Measurements from ENCODE around the gene PPP1R36. TPM values are rescaled to one million over a fixed set of nuclear protein-coding genes. Genes with fewer than 3 reads are reported as not detected.
A peak's percentile ranks its signal among the peaks of the same experiment; 100 is the strongest.

The PPP1R36 gene
- total and polyA plus RNA-seq, 7 donors, result 1.1 to 8.6 (median 2.3) TPM; not detected in 2

DNA sequence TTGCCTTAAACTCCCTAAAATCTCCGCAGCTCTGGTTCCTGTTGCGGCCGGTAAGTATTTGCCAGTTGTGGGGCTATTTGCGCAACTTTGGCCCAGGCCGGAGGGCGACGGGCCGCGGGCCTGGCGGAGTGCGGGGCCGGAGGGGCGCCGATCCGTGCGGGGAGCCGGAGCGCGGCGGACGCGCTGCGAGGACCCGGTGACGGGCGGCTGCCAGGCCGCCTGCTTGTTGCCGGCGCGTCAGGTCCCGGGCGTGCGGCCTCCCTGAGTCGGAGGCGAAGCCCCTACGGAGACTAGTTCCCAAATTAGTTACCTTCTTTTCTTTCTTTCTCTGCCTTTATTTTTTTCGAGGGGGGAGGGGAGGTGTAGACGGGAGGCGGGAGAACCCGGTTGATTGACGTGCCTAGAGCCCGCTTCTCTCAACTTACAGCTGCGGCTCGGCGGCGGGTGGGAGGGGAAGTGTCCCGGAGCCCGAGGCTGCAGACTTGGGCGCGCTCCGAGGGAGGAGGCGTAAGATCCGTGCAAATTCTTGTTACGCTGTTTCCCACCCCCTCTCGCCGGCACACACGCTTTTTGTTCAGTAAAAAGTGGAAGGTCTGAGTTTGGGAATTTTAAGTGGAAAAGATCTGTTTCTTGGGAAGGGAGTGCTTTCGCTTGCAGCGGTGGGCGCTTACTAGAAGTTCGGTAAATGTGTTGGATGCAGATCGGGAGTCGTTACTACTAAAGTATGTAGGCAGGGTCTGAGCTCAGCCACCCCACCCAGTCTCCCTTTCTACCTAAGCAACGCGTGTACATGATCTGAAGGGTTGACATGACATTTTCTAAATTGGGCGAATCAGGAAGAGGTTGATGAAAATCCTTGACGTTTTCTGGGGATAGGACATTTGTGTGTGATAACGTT, 44.6 kb upstream of the PPP1R36 start:
- Histone ChIP-seq H3K27me3 (no peaks in the 10 kb centered on the region), H3K9me3 (no peaks in the 10 kb centered on the region), H3K4me3 (peak overlapping the region; percentile 71 to 88 (median 78)), H3K4me1 (peaks cover 0 to 63% (median 55%) of the 10 kb centered on the region in 4 donors), H3K36me3 (no peaks in the 10 kb centered on the region), H3K27ac (peak overlapping the region; percentile 99 to 100 (median 99))
- 0 to 1% methylated on average over 68 of the region's 68 CpGs for WGBS, 2 donors
- TF ChIP-seq POLR2A (IDR thresholded peaks at IDR 0.05) (peak in 1 of 2 donors; percentile 17), EP300 (IDR thresholded peaks at IDR 0.05) (no peak), POLR2AphosphoS5 (IDR thresholded peaks at IDR 0.05) (peak; percentile 9 to 55 (median 40))
- TF ChIP-seq, protein P1, sequence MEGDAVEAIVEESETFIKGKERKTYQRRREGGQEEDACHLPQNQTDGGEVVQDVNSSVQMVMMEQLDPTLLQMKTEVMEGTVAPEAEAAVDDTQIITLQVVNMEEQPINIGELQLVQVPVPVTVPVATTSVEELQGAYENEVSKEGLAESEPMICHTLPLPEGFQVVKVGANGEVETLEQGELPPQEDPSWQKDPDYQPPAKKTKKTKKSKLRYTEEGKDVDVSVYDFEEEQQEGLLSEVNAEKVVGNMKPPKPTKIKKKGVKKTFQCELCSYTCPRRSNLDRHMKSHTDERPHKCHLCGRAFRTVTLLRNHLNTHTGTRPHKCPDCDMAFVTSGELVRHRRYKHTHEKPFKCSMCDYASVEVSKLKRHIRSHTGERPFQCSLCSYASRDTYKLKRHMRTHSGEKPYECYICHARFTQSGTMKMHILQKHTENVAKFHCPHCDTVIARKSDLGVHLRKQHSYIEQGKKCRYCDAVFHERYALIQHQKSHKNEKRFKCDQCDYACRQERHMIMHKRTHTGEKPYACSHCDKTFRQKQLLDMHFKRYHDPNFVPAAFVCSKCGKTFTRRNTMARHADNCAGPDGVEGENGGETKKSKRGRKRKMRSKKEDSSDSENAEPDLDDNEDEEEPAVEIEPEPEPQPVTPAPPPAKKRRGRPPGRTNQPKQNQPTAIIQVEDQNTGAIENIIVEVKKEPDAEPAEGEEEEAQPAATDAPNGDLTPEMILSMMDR (IDR thresholded peaks at IDR 0.05), result no peak
- intact Hi-C loops (cut with DNase I), result loop anchor here (1.0 to 5.0 kb wide), 3 partner anchors 35 to 202 kb away; partner anchors contain the start of genes HSPA2 and MTHFD1
- DNase-seq, result peak; percentile 96

DNA sequence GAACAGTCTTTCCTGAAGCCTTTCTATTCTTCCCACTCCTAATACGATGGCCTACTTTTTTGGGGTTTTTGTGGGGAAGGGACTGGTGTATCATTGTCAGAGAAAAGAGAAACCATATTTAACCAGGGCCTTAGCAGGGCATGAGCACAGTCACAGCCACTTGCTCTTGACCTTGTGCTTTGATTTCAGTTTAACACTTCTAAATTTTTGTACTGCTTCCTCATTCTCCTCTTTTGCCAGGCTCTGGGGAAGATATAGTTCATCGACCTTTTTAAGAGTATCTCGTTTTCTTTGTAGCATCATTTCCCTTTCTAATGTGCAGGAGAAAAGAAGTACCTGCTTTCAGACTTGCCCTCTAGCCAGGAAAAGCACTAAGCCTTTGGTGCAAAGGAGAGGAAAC, 43.0 kb upstream of the PPP1R36 start:
- peak overlapping the region in 1 of 4 donors; percentile 71 for H3K4me3 ChIP-seq
- intact Hi-C loops (cut with DNase I), result no loop called here
- peaks cover 0 to 64% (median 51%) of the 10 kb centered on the region in 4 donors for H3K4me1 ChIP-seq
- 13 to 18% methylated on average over 3 of the region's 3 CpGs for WGBS, 2 donors
- TF ChIP-seq, protein P1 (IDR thresholded peaks at IDR 0.05), result no peak
- TF ChIP-seq POLR2A (IDR thresholded peaks at IDR 0.05), result no peak
- no peak for TF ChIP-seq EP300 (IDR thresholded peaks at IDR 0.05)
- TF ChIP-seq POLR2AphosphoS5 (IDR thresholded peaks at IDR 0.05), result no peak
- no peak for DNase-seq
- no peaks in the 10 kb centered on the region for H3K27me3 ChIP-seq
- no peaks in the 10 kb centered on the region for H3K9me3 ChIP-seq
- H3K36me3 ChIP-seq, result no peaks in the 10 kb centered on the region
- H3K27ac ChIP-seq, result peak overlapping the region; percentile 99 to 100 (median 99)

DNA sequence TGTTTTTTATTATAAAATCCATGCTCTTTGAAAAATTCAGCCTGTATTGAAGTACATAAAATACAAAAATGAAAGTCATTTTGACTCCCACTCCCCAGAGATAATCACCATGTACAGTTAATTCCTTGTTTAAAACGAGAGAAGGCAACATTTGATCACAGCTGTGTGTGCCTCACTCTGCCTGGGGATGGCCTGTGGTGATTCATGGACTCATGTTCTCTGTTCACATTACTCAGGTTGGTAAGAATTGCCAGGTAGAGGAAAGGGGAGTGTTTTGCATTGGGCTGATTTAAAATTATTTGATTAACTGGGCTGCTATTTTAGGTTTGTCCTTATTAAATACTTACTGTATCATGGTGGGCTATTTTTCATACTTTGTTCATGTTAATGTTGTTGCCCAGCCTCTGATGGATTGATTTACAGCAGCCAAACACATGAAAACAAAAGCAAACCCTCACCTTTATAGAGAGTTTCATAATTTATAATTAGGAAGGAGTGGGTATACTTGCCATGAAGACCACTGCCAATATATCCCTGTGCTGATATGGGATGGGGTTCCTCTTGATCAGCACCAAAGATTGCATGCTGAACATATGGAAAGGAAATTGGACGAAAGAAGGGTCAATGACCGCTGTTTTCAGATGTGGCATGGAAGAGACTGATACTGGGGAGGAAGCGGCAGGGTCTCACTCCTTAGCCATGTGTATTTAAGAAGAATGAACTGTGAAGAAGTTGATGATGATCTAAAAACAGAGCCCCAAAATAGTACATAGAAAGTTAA, 42.2 kb upstream of the PPP1R36 start:
- WGBS, 2 donors, result 60 to 74% methylated on average over 4 of the region's 4 CpGs
- no peaks in the 10 kb centered on the region for H3K36me3 ChIP-seq
- H3K4me1 ChIP-seq, result peaks cover 0 to 62% (median 47%) of the 10 kb centered on the region in 4 donors
- H3K4me3 ChIP-seq, result no peak overlapping the region
- no peaks in the 10 kb centered on the region for H3K9me3 ChIP-seq
- peak overlapping the region in 1 of 4 donors; percentile 15 for H3K27ac ChIP-seq
- no peaks in the 10 kb centered on the region for H3K27me3 ChIP-seq
- intact Hi-C loops (cut with DNase I), result no loop called here
- TF ChIP-seq EP300 (IDR thresholded peaks at IDR 0.05) (no peak), POLR2AphosphoS5 (IDR thresholded peaks at IDR 0.05) (no peak), POLR2A (IDR thresholded peaks at IDR 0.05) (no peak)
- TF ChIP-seq, protein P1 (IDR thresholded peaks at IDR 0.05), result no peak
- no peak for DNase-seq

DNA sequence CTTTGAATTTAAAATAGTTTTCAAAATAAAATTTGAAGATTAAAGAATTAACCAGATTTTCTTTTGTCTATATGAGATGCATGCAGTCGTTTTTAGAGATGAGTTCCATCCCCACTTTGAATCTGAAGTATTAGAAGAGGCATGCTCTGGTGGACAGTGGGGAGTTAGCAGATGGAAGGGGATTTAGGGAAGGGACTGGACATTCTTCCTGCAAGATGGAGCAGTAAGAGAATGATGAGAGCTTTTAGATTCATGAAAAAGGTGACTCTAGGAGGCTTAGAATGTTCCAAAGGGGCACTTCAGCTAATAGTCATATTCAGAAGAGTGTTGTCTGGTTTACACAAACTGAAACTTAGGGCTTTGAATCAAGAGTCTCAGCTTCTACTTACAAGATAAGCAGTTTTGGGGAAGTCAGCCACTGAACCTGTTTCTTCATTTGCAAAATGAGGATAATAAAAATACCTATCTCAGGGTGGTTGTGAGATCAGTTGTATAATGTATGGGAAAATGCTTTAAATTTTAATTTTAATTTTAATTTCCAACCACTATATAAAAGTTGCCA, 41.5 kb upstream of the PPP1R36 start:
- intact Hi-C loops (cut with DNase I), result no loop called here
- H3K27me3 ChIP-seq, result no peaks in the 10 kb centered on the region
- WGBS, 2 donors, result 28 to 47% methylated on average over 1 of the region's 1 CpG
- peaks cover 0 to 63% (median 47%) of the 10 kb centered on the region in 4 donors for H3K4me1 ChIP-seq
- H3K27ac ChIP-seq, result no peak overlapping the region
- H3K9me3 ChIP-seq, result no peaks in the 10 kb centered on the region
- H3K4me3 ChIP-seq, result no peak overlapping the region
- DNase-seq, result no peak
- H3K36me3 ChIP-seq, result no peaks in the 10 kb centered on the region
- TF ChIP-seq, protein P1 (IDR thresholded peaks at IDR 0.05), result no peak
- TF ChIP-seq POLR2A (IDR thresholded peaks at IDR 0.05) (no peak), POLR2AphosphoS5 (IDR thresholded peaks at IDR 0.05) (no peak)

Data from sigmoid colon (tissue), 7 donors.